Activated naive CD8-positive, alpha-beta T cell (primary cell): ENCODE data around the gene BMI1.
"Not testable (repeated sequence)": the region's sequence is repeated elsewhere in the genome, so short reads cannot be mapped to it uniquely, and the experiment has no call there.

Experiments used
- H3K27ac Mint-ChIP-seq: one replicate; pipeline ENCODE4 v1.8.0; 2021; ENCODE audit warnings: mixed read lengths
- H3K27me3 Mint-ChIP-seq: one replicate; pipeline ENCODE4 v1.8.0; 2021; ENCODE audit warnings: mixed read lengths
- H3K36me3 Mint-ChIP-seq: one replicate; pipeline ENCODE4 v1.8.0; 2021; ENCODE audit warnings: mixed read lengths
- H3K4me1 Mint-ChIP-seq: one replicate; pipeline ENCODE4 v1.8.0; 2021; ENCODE audit warnings: low read depth, mixed read lengths
- H3K4me3 Mint-ChIP-seq: one replicate; pipeline ENCODE4 v1.8.0; 2021; ENCODE audit warnings: mild to moderate bottlenecking, mixed read lengths
- H3K9me3 Mint-ChIP-seq: one replicate; pipeline ENCODE4 v1.8.0; 2021; ENCODE audit warnings: low read depth, mixed read lengths

The BMI1 gene

GRCh38 chr10:22340329-22341189, 19.7 kb downstream of the BMI1 start:
- Mint-ChIP-seq H3K9me3 (no peaks in the 10 kb centered on the region), H3K4me1 (peaks cover 25% of the 10 kb centered on the region), H3K36me3 (peaks cover 3% of the 10 kb centered on the region), H3K4me3 (peak overlapping the region; percentile 87), H3K27ac (peak overlapping the region; percentile 79), H3K27me3 (peaks cover 59% of the 10 kb centered on the region)

- Mint-ChIP-seq H3K27ac (peak overlapping the region; percentile 22), H3K4me3 (peak overlapping the region; percentile 71), H3K27me3 (peaks cover 65% of the 10 kb centered on the region), H3K9me3 (no peaks in the 10 kb centered on the region), H3K4me1 (peaks cover 28% of the 10 kb centered on the region), H3K36me3 (peaks cover 3% of the 10 kb centered on the region)
These were observed 20.5 kb downstream of the BMI1 start for GRCh38 chr10:22341190-22341925.

- Mint-ChIP-seq H3K4me3 (peak overlapping the region; percentile 71), H3K27me3 (peaks cover 68% of the 10 kb centered on the region), H3K9me3 (no peaks in the 10 kb centered on the region), H3K36me3 (peaks cover 3% of the 10 kb centered on the region), H3K27ac (no peak overlapping the region), H3K4me1 (peaks cover 28% of the 10 kb centered on the region)
These were observed 21.0 kb downstream of the BMI1 start for GRCh38 chr10:22341926-22342196.

- H3K27ac Mint-ChIP-seq = no peak overlapping the region
- H3K27me3 Mint-ChIP-seq = peaks cover 65% of the 10 kb centered on the region
These were observed 21.5 kb downstream of the BMI1 start for GRCh38 chr10:22342421-22342820.

GRCh38 chr10:22343731-22344130, 22.8 kb downstream of the BMI1 start:
- Mint-ChIP-seq H3K27ac (no peak overlapping the region), H3K36me3 (peaks cover 3% of the 10 kb centered on the region), H3K9me3 (no peaks in the 10 kb centered on the region), H3K4me3 (no peak overlapping the region), H3K4me1 (peaks cover 22% of the 10 kb centered on the region), H3K27me3 (peaks cover 57% of the 10 kb centered on the region)

More at GRCh38 chr10:22342421-22342820, 21.5 kb downstream of the BMI1 start:
- peaks cover 23% of the 10 kb centered on the region for H3K4me1 Mint-ChIP-seq
- H3K9me3 Mint-ChIP-seq = no peaks in the 10 kb centered on the region
- peak overlapping the region; percentile 17 for H3K4me3 Mint-ChIP-seq
- peaks cover 3% of the 10 kb centered on the region for H3K36me3 Mint-ChIP-seq

GRCh38 chr10:22344249-22344648, 23.4 kb downstream of the BMI1 start:
- Mint-ChIP-seq H3K9me3 (no peaks in the 10 kb centered on the region), H3K36me3 (peaks cover 3% of the 10 kb centered on the region), H3K27me3 (peaks cover 52% of the 10 kb centered on the region), H3K4me1 (peaks cover 22% of the 10 kb centered on the region), H3K4me3 (peak overlapping the region; percentile 24), H3K27ac (peak overlapping the region; percentile 76)

- H3K36me3 Mint-ChIP-seq = peaks cover 3% of the 10 kb centered on the region
- H3K9me3 Mint-ChIP-seq = no peaks in the 10 kb centered on the region
- peaks cover 50% of the 10 kb centered on the region for H3K27me3 Mint-ChIP-seq
- H3K4me3 Mint-ChIP-seq = peak overlapping the region; percentile 24
- H3K4me1 Mint-ChIP-seq = peaks cover 17% of the 10 kb centered on the region
- H3K27ac Mint-ChIP-seq = peak overlapping the region; percentile 76
These were observed 23.9 kb downstream of the BMI1 start for GRCh38 chr10:22344781-22345300.

- Mint-ChIP-seq H3K9me3 (no peaks in the 10 kb centered on the region), H3K36me3 (peaks cover 3% of the 10 kb centered on the region), H3K4me3 (peak within 1 kb of the TSS; percentile 34), H3K27ac (peak within 1 kb of the TSS; percentile 76), H3K4me1 (peaks cover 12% of the 10 kb centered on the region), H3K27me3 (peaks cover 47% of the 10 kb centered on the region)
These were observed 24.6 kb downstream of the BMI1 start, which contains the start of gene SPAG6 for GRCh38 chr10:22345301-22346095. Gene SPAG6 (plus strand): TSS chr10:22345496. CDS start chr10:22345612, 116 bp downstream.

- H3K4me1 Mint-ChIP-seq = peaks cover 12% of the 10 kb centered on the region
- H3K27ac Mint-ChIP-seq = no peak overlapping the region
- peak overlapping the region; percentile 34 for H3K4me3 Mint-ChIP-seq
- peaks cover 3% of the 10 kb centered on the region for H3K36me3 Mint-ChIP-seq
- peaks cover 49% of the 10 kb centered on the region for H3K27me3 Mint-ChIP-seq
- no peaks in the 10 kb centered on the region for H3K9me3 Mint-ChIP-seq
These were observed 25.3 kb downstream of the BMI1 start for GRCh38 chr10:22346096-22346661.

- H3K27me3 Mint-ChIP-seq = peaks cover 25% of the 10 kb centered on the region
- peaks cover 6% of the 10 kb centered on the region for H3K4me1 Mint-ChIP-seq
- H3K27ac Mint-ChIP-seq = no peak overlapping the region
- peaks cover under 1% of the 10 kb centered on the region for H3K36me3 Mint-ChIP-seq
- H3K9me3 Mint-ChIP-seq = no peaks in the 10 kb centered on the region
- no peak overlapping the region for H3K4me3 Mint-ChIP-seq
These were observed 28.9 kb downstream of the BMI1 start for GRCh38 chr10:22349755-22350154.

- H3K4me1 Mint-ChIP-seq = peaks cover 2% of the 10 kb centered on the region
- H3K27ac Mint-ChIP-seq = no peak overlapping the region
- no peak overlapping the region for H3K4me3 Mint-ChIP-seq
- no peaks in the 10 kb centered on the region for H3K9me3 Mint-ChIP-seq
- H3K36me3 Mint-ChIP-seq = no peaks in the 10 kb centered on the region
- H3K27me3 Mint-ChIP-seq = peaks cover 20% of the 10 kb centered on the region
These were observed 30.3 kb downstream of the BMI1 start for GRCh38 chr10:22351131-22351703.

GRCh38 chr10:22356324-22356873, 35.5 kb downstream of the BMI1 start:
- H3K4me3 Mint-ChIP-seq = no peak overlapping the region
- peaks cover 8% of the 10 kb centered on the region for H3K27me3 Mint-ChIP-seq
- no peaks in the 10 kb centered on the region for H3K9me3 Mint-ChIP-seq
- no peaks in the 10 kb centered on the region for H3K36me3 Mint-ChIP-seq
- no peaks in the 10 kb centered on the region for H3K4me1 Mint-ChIP-seq
- no peak overlapping the region for H3K27ac Mint-ChIP-seq

- not testable (repeated sequence) for H3K9me3 Mint-ChIP-seq, H3K4me1 Mint-ChIP-seq, H3K27me3 Mint-ChIP-seq, H3K27ac Mint-ChIP-seq, H3K4me3 Mint-ChIP-seq, H3K36me3 Mint-ChIP-seq
These were observed 36.9 kb downstream of the BMI1 start for GRCh38 chr10:22357770-22358169.

GRCh38 chr10:22363305-22363704, 42.4 kb downstream of the BMI1 start:
- no peak overlapping the region for H3K4me3 Mint-ChIP-seq
- no peak overlapping the region for H3K27ac Mint-ChIP-seq

More at GRCh38 chr10:22363305-22363704, 42.4 kb downstream of the BMI1 start:
- Mint-ChIP-seq H3K4me1 (peaks cover 16% of the 10 kb centered on the region), H3K27me3 (peaks cover 2% of the 10 kb centered on the region), H3K9me3 (no peaks in the 10 kb centered on the region), H3K36me3 (peaks cover 2% of the 10 kb centered on the region)
